ENCODE measurements around the gene TBL3. TPM values are rescaled to one million over a fixed set of nuclear protein-coding genes. Genes with fewer than 3 reads are reported as not detected.
A peak's percentile ranks its signal among the peaks of the same experiment; 100 is the strongest.
"Not testable (repeated sequence)": the region's sequence is repeated elsewhere in the genome, so short reads cannot be mapped to it uniquely, and the experiment has no call there.

Gene TBL3
- total RNA-seq, 1 experiment from 2014 or later: 73.4 TPM

DNA sequence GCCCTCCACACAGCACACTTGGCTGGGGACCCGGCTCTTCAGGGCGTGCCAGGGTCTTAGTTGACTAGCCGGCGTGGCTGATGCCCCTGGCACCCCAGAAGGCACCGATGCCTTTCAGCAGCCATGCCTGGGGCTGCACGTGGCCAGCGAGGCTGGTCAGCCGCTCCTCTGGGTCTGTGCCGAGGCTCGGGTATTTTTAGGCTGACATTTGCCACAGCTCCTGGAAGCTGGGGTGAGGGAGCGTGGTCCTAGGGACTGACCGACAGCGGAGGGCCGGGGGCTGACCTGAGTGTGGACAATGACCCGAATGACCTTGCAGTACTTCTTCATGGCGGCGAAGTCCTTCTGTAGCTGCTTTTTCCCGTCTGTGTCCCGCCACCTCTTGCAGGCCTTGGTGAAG, 21.3 kb upstream of the TBL3 start (continued):
- TF ChIP-seq, protein P1, sequence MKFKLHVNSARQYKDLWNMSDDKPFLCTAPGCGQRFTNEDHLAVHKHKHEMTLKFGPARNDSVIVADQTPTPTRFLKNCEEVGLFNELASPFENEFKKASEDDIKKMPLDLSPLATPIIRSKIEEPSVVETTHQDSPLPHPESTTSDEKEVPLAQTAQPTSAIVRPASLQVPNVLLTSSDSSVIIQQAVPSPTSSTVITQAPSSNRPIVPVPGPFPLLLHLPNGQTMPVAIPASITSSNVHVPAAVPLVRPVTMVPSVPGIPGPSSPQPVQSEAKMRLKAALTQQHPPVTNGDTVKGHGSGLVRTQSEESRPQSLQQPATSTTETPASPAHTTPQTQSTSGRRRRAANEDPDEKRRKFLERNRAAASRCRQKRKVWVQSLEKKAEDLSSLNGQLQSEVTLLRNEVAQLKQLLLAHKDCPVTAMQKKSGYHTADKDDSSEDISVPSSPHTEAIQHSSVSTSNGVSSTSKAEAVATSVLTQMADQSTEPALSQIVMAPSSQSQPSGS (CRISPR knock-in tag; IDR thresholded peaks at IDR 0.05; ENCODE audit: borderline replicate concordance, low read depth): no peak
- TF ChIP-seq ZNF416 (CRISPR knock-in tag; IDR thresholded peaks at IDR 0.05) (no peak), ELF4 (CRISPR knock-in tag; IDR thresholded peaks at IDR 0.05; ENCODE audit: low read depth) (no peak)

DNA sequence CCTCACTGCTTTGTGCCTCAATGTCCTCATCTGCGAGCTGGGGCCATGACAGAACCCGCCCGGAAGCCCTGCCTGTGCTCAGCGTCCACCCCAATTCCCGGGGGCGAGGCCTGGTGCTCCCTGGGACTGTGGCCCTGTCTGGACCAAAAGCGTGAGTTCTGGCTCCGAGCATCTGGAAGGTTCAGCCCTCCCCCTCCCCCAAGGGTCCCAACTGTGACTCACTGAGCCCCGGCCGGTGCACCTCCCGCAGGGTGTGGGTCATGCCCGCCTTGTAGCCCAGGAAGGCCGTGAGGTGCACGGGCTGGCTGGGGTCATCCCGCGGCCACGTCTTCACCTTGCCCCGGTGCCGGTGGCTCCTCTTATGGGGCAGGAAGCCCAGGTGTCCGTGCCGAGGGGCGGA, 18.1 kb upstream of the TBL3 start:
- ChIA-PET POLR2A (no interaction called here), CTCF (interaction anchor here (0.9 to 3.8 kb wide), 3 partner anchors 12 to 187 kb away, joined by 3 to 29 read pairs (median 5); partner anchors contain the start of gene MSRB1)
- ATAC-seq: no peak

DNA sequence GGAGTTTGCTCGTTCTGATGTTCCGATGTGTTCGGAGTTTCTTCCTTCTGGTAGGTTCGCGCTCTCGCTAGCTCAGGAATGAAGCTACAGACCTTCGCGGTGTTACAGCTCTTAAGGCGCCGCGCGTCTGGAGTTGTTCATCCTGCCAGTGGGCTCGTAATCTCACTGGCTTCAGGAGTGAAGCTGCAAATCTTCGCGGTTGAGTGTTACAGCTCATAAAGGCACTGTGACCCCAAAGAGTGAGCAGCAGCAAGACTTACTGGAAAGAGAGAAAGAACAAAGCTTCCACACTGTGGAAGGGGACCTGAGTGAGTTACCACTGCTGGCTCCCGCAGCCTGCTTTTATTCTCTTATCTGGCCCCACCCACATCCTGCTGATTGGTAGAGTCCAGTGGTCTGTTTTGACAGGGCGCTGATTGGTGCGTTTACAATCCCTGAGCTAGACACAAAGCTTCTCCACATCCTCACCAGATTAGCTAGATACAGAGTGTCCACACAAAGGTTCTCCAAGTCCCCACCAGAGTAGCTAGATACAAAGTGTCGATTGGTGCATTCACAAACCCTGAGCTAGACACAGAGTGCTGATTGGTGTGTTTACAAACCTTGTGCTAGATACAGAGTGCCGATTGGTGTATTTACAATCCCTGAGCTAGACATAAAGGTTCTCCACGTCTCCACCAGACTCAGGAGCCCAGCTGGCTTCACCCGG, 14.3 kb upstream of the TBL3 start:
- CTCF ChIA-PET: interaction anchor here (0.9 to 1.8 kb wide), 3 partner anchors 16 to 46 kb away, joined by 3 to 5 read pairs (median 4); no protein-coding TSS in a partner anchor
- not testable (repeated sequence) for H3K4me3 Mint-ChIP-seq; DNase-seq (ENCODE audit: low spot score)

More for the DNA sequence above, 18.1 kb upstream of the TBL3 start:
- Mint-ChIP-seq H3K27me3 (ENCODE audit: low read depth) (peaks cover 11% of the 10 kb centered on the region), H3K36me3 (no peaks in the 10 kb centered on the region), H3K4me1 (peaks cover 4% of the 10 kb centered on the region), H3K27ac (no peak overlapping the region), H3K9me3 (no peaks in the 10 kb centered on the region), H3K4me3 (no peak overlapping the region)
- DNase-seq (ENCODE audit: low spot score): no peak
- TF ChIP-seq NR3C1 (CRISPR knock-in tag; conservative IDR thresholded peaks at IDR 0.05; ENCODE audit: low read depth): no peak

DNA sequence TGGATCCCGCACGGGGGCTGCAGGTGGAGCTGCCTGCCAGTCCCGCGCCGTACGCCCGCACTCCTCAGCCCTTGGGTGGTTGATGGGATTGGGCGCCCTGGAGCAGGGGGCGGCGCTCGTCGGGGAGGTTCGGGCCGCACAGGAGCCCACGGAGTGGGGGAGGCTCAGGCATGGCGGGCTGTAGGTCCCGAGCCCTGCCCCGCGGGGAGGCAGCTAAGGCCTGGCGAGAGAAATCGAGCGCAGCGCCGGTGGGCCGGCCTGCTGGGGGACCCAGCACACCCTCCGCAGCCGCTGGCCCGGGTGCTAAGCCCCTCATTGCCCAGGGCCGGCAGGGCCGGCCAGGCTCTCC, 13.7 kb upstream of the TBL3 start:
- DNase-seq (ENCODE audit: low spot score): not testable (repeated sequence)
- CTCF ChIA-PET: interaction anchor here (0.9 to 1.8 kb wide), 3 partner anchors 17 to 46 kb away, joined by 3 to 5 read pairs (median 4); no protein-coding TSS in a partner anchor

More for the DNA sequence above, 14.3 kb upstream of the TBL3 start:
- peaks cover 16% of the 10 kb centered on the region for H3K36me3 Mint-ChIP-seq
- not testable (repeated sequence) for H3K9me3 Mint-ChIP-seq; ATAC-seq; H3K27ac Mint-ChIP-seq; H3K27me3 Mint-ChIP-seq (ENCODE audit: low read depth)
- POLR2A ChIA-PET: interaction anchor here (0.6 kb wide), 1 partner anchor 55 kb away, joined by 3 read pairs; no protein-coding TSS in a partner anchor
- peaks cover 25% of the 10 kb centered on the region for H3K4me1 Mint-ChIP-seq

DNA sequence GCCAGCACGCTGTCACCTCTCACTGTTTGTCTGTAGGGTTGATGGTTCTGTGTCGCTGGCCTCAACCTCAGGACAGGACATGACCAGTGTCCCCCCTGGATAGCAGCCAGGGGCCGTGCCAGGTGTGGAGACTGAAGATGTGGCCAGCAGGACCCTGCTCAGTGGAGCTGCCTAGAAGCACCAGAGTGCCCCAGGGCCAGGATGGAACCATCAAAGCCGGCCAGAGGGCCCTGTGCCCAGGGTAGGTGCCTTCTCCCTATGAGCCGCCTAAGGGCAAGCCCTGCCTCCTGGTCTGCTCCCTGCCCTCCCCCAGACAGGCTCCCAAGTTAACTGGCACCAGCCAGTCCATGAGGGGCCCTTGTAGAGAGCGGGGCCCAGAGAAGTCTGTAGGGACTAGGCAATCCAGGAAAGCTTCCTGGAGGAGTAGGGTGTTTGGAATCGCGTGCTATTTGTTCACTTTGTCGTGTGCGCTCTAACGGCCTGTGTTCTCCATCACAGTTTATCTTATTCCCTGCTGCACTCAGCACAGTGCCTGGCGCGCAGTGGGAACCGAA, 13.1 kb upstream of the TBL3 start:
- no peak overlapping the region for H3K27ac Mint-ChIP-seq
- ChIA-PET POLR2A (interaction anchor here (1.1 kb wide), 1 partner anchor 15 kb away, joined by 3 read pairs; no protein-coding TSS in a partner anchor), CTCF (interaction anchor here (0.8 to 1.8 kb wide), 4 partner anchors 13 to 182 kb away, joined by 3 to 5 read pairs (median 4); no protein-coding TSS in a partner anchor)
- no peaks in the 10 kb centered on the region for H3K9me3 Mint-ChIP-seq
- ATAC-seq (peak; percentile 0; the same call in 1 of the 2 replicates), DNase-seq (ENCODE audit: low spot score) (no peak)
- H3K4me3 Mint-ChIP-seq: peak overlapping the region; percentile 93
- H3K36me3 Mint-ChIP-seq: peaks cover 28% of the 10 kb centered on the region
- peaks cover 6% of the 10 kb centered on the region for H3K27me3 Mint-ChIP-seq (ENCODE audit: low read depth)
- peaks cover 33% of the 10 kb centered on the region for H3K4me1 Mint-ChIP-seq
- TF ChIP-seq, protein P2, sequence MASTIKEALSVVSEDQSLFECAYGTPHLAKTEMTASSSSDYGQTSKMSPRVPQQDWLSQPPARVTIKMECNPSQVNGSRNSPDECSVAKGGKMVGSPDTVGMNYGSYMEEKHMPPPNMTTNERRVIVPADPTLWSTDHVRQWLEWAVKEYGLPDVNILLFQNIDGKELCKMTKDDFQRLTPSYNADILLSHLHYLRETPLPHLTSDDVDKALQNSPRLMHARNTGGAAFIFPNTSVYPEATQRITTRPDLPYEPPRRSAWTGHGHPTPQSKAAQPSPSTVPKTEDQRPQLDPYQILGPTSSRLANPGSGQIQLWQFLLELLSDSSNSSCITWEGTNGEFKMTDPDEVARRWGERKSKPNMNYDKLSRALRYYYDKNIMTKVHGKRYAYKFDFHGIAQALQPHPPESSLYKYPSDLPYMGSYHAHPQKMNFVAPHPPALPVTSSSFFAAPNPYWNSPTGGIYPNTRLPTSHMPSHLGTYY (CRISPR knock-in tag; IDR thresholded peaks at IDR 0.05): no peak

More for the DNA sequence above, 13.7 kb upstream of the TBL3 start:
- not testable (repeated sequence) for H3K4me3 Mint-ChIP-seq; H3K9me3 Mint-ChIP-seq; ATAC-seq; H3K27ac Mint-ChIP-seq; H3K27me3 Mint-ChIP-seq (ENCODE audit: low read depth)
- peaks cover 27% of the 10 kb centered on the region for H3K4me1 Mint-ChIP-seq
- POLR2A ChIA-PET: interaction anchor here (0.6 kb wide), 1 partner anchor 54 kb away, joined by 3 read pairs; no protein-coding TSS in a partner anchor
- peaks cover 21% of the 10 kb centered on the region for H3K36me3 Mint-ChIP-seq

DNA sequence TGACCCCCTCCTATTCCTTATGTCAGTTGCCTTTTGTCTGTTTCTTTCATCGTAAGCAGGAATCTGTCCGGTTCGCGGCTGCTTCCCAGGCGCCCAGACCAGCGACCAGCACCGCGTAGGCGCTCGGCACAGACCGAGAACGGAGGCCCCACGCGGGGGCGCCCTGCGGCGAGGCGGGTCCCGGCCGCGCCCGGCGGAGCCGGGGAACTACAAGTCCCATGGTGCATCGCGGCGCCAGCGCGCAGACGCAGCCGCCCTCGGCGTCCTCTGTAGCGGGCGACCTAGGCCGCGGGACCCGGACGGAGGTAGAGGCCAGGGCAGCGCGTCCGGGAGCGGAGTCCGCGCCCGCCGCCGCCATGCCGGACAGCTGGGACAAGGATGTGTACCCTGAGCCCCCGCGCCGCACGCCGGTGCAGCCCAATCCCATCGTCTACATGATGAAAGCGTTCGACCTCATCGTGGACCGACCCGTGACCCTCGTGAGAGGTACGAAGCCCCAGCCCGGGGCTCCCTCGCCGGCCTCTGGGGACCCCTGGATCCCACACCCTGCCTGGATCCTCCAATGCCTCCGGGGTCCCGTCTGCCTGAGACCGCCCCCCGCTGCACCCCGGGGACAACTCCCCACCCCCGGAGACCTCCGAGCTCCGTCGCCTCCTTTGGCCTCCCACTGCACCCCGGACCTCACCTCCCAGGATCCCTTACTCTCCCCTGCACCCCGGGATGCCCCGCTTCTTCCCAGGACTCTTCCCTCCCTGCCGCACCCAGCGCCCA, 12.4 kb upstream of the TBL3 start, which contains the start of gene NDUFB10:
TSS of gene NDUFB10 (plus strand) at position 270 of the 771 bp plus-strand sequence. CDS start at position 357, 87 bp downstream.
- DNase-seq (ENCODE audit: low spot score) (peak; percentile 92), ATAC-seq (peak; percentile 34)
- ChIA-PET CTCF (interaction anchor here (0.8 to 1.3 kb wide), 3 partner anchors 13 to 181 kb away, joined by 3 to 6 read pairs (median 3); no protein-coding TSS in a partner anchor), POLR2A (interaction anchor here (0.6 to 1.1 kb wide), 2 partner anchors 16 to 23 kb away, joined by 3 to 8 read pairs; no protein-coding TSS in a partner anchor)
- Mint-ChIP-seq H3K4me1 (peaks cover 34% of the 10 kb centered on the region), H3K27ac (peak within 1 kb of the TSS; percentile 77), H3K36me3 (peaks cover 33% of the 10 kb centered on the region), H3K9me3 (no peaks in the 10 kb centered on the region), H3K4me3 (peak within 1 kb of the TSS; percentile 93), H3K27me3 (ENCODE audit: low read depth) (peaks cover 6% of the 10 kb centered on the region)
- TF ChIP-seq, protein P3, sequence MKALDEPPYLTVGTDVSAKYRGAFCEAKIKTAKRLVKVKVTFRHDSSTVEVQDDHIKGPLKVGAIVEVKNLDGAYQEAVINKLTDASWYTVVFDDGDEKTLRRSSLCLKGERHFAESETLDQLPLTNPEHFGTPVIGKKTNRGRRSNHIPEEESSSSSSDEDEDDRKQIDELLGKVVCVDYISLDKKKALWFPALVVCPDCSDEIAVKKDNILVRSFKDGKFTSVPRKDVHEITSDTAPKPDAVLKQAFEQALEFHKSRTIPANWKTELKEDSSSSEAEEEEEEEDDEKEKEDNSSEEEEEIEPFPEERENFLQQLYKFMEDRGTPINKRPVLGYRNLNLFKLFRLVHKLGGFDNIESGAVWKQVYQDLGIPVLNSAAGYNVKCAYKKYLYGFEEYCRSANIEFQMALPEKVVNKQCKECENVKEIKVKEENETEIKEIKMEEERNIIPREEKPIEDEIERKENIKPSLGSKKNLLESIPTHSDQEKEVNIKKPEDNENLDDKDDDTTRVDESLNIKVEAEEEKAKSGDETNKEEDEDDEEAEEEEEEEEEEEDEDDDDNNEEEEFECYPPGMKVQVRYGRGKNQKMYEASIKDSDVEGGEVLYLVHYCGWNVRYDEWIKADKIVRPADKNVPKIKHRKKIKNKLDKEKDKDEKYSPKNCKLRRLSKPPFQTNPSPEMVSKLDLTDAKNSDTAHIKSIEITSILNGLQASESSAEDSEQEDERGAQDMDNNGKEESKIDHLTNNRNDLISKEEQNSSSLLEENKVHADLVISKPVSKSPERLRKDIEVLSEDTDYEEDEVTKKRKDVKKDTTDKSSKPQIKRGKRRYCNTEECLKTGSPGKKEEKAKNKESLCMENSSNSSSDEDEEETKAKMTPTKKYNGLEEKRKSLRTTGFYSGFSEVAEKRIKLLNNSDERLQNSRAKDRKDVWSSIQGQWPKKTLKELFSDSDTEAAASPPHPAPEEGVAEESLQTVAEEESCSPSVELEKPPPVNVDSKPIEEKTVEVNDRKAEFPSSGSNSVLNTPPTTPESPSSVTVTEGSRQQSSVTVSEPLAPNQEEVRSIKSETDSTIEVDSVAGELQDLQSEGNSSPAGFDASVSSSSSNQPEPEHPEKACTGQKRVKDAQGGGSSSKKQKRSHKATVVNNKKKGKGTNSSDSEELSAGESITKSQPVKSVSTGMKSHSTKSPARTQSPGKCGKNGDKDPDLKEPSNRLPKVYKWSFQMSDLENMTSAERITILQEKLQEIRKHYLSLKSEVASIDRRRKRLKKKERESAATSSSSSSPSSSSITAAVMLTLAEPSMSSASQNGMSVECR (CRISPR knock-in tag; IDR thresholded peaks at IDR 0.05; ENCODE audit: borderline replicate concordance): peak; percentile 89; the same call in 1 of the 2 replicates
- 0 out of 2 replicates have a peak, but pooled peaks have one; percentile 71 for TF ChIP-seq JUN (CRISPR knock-in tag; IDR thresholded peaks at IDR 0.05)
- TF ChIP-seq ZNF671 (CRISPR knock-in tag; IDR thresholded peaks at IDR 0.05): 0 out of 2 replicates have a peak, but pooled peaks have one; percentile 49
- TF ChIP-seq, protein P4, sequence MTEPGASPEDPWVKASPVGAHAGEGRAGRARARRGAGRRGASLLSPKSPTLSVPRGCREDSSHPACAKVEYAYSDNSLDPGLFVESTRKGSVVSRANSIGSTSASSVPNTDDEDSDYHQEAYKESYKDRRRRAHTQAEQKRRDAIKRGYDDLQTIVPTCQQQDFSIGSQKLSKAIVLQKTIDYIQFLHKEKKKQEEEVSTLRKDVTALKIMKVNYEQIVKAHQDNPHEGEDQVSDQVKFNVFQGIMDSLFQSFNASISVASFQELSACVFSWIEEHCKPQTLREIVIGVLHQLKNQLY (CRISPR knock-in tag; IDR thresholded peaks at IDR 0.05): 0 out of 2 replicates have a peak, but pooled peaks have one; percentile 79
- TF ChIP-seq TEAD1 (CRISPR knock-in tag; IDR thresholded peaks at IDR 0.05): peak; percentile 83
